COLO829 (cell line): ENCODE measurements around the gene CLIC1.
"Not testable (repeated sequence)": the region's sequence is repeated elsewhere in the genome, so short reads cannot be mapped to it uniquely, and the experiment has no call there.

Experiments
- DNase-seq: peaks from one replicate; pipeline ENCODE4 v3.0.0; 2012; ENCODE audit warnings: low spot score

The CLIC1 gene

DNA sequence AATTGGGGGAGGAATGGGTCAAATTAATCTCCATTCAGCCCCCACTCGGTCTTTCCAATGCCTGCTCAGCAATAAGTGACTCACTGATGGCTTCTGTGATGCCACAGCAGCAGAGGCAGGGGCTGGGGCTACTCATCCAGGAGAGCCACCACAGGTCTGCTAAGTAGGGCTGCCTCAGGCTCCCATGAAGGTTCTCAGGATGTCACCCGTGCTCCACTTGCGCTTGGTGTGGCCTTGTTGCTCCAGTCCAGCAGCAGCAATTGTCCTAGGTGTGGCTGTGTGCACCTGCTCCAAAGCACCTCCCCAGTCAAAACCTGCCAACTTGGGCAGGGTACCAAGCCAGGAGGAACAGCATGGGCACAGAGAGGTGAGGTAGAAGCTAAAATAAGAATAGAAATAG is 14.2 kb downstream of the CLIC1 start:
- DNase-seq, result no peak

DNA sequence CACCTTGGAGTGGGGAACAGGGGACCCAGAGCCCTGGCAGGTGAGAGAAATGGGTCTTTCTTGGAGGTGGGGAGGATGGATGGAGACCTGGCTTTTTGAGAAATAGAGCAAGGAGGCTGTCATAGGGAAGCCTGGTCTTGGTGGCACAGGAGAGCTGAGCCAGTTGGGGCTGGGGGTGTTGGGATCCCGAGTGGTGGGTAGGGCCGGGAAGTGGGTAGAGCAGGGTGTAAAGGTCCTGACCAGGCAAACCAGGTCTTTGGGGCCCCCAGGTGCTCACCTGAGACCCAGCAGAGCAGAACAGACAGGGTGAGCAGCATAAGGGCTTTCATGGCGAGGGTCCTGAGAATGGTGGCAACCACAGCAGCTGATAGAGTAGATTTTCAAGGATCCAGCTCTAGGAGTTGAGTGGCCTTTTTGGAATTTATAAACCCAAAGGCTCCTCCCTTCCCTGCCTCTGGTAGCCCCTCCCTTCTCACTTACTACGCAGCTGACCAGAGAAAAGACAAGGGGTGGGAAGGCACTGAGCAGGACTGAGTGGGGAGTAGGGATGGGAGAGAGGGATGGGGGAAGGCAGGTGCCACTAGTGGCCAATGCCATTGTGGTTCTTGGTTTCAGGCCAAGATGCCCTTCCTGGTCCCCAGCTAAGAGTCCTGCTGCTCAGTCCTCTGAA is 14.8 kb downstream of the CLIC1 start, which contains the start of gene LY6G6C:
Gene LY6G6C, minus strand, starts transcription at position 396 of the 670 bp plus-strand sequence. Its CDS starts 67 bp downstream, at position 329.
- DNase-seq, result no peak

DNA sequence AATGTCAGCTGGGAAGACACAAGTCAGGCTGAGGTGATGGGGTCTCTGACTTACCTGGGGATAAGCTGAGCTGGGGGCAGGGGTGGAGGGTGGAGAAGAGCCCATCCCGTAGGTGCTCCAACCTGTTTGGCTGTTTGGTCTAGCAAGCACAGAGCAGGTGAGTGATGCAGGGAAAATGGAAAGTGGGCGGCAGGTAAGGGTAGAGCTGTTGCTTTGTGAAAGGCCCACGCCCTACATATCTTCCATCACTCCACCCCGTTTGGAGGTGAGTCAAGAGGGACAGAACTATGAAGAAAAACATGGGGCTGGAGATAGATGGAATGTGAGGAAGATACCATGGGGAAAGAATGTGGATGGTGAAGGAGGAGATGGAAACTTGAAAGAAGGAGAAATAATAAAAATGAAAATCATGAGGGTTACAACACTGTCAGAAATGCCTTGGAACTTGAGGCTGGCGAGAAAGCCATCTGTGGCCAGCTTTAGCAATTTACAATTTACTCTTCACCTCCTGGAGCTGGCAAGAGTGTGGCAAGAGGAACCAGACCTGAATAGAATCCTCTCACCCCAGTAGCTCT is 16.0 kb downstream of the CLIC1 start:
- no peak for DNase-seq

DNA sequence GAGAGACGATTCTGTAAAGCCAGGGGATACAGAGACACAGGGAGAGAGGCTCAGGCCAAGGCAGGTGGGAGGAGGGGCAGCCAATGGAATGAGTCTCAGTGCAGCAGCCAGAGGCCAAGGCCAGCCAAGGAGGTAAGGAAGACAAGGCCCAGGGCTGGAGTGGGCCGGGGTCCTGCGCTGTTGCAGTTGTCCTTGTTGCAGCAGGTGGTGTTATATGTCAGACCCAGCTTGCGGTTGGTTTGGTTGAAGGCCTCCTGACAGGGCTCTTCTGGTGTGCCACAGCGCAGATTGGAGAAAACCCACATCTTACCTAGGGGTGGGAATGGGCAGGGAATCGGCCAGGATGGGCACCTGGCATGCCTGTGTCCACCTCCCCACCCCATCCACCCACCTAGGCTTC is 17.3 kb downstream of the CLIC1 start:
- DNase-seq, result no peak

- no peak for DNase-seq
Measured at GRCh38 chr6:31718265-31718664, 18.1 kb downstream of the CLIC1 start.

- DNase-seq, result no peak
Measured at GRCh38 chr6:31717499-31718222, 18.7 kb downstream of the CLIC1 start.

DNA sequence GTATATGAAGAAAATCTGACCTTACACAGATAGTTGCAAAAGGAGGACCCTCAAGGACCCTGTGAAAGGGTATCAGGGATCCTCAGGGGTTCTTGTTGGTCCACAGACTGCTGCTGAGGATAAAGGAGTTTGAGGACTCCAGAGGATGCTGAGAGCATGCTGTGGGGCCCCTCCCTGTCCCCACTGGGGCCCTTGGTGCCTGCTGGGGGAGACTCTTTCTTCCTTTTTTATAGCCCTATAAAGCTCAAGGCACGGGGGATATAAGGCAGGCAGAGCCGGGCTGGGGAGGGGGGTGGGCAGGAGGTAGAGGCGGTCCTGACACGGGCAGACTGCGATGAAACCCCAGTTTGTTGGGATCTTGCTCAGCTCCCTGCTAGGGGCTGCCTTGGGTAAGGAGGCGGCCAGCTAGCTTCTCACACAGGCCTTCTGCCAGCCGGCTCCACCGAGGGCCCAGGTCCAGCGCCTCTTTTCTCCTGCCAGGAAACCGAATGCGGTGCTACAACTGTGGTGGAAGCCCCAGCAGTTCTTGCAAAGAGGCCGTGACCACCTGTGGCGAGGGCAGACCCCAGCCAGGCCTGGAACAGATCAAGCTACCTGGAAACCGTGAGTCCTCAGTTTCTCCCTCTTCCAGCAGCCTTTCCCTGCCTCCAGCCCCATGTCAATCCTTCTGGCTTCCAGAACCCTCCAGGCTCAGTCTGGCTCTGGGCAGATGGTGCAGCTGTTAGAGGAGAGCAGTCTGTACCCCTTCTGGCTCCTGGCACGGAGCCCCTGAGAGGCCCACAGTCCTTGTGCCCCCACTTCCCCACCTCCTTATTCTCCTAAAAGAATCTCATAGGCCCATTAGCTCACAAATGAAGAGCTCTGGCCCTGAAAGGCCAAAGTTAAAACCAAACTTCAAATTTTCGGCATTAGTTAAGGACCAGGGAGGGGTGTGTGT is 21.0 kb downstream of the CLIC1 start, which contains the start of gene LY6G6D:
Gene LY6G6D, plus strand, starts transcription at position 327 of the 937 bp plus-strand sequence. Its CDS starts 8 bp downstream, at position 335.
- DNase-seq, result no peak

GRCh38 chr6:31713991-31714684 is 22.2 kb downstream of the CLIC1 start:
- DNase-seq, result no peak

GRCh38 chr6:31713465-31713864 is 22.9 kb downstream of the CLIC1 start:
- DNase-seq, result no peak

- DNase-seq, result no peak
Measured at GRCh38 chr6:31712296-31712695, 24.0 kb downstream of the CLIC1 start.

DNA sequence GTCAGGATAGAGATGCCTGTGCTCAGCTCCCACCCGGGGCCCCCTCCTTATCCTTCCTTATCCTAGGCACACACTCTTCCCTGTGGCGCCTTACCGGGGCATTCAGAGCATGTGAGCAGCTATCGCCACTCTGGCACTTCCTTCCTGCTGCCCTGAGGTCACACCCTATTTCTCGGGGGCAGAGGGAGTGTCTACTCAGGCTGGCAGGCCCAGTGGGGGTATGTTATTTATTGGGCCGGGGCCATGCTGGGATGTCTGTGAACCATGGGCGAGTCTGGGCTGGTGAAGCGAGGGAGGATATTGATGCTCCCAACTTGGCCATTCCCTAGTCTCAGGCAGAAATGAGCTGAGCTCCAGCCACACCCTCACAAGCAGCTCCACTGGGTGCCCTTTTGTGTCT is 25.1 kb downstream of the CLIC1 start:
- DNase-seq, result no peak

DNA sequence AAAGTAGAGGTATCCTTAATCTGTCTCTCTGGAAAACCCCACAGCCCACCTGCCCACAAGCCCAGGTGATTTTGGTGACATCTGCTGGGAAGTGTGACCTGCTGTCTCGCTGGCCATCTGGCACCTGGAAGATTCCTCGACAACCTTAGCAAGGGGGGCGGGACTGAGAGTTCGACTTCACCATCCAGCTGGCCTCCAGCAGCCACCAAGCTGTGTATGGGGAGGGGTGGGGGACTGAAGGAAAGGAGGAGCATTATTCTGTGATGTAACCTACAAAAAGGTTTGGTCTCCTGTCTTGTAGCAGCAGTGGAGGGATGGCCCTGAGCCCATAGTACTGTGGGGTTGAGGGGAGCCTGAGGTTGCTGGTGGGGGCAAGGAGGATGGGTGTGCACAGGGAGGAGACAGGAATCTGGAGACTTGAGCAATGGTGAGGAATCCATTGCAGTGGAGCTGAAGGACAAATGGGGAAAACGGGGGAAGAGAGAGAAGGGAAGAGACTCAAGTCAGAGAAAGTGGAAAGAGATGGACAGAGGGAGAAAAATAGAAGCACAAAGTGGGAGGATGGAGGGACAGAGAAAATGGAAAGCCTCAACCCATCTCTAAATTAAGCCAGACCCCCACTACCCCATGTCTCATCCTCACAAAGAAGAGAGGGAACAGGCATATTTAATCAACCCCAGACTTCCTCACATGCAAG is 25.7 kb downstream of the CLIC1 start:
- no peak for DNase-seq

GRCh38 chr6:31709157-31709556 is 27.2 kb downstream of the CLIC1 start:
- not testable (repeated sequence) for DNase-seq

DNA sequence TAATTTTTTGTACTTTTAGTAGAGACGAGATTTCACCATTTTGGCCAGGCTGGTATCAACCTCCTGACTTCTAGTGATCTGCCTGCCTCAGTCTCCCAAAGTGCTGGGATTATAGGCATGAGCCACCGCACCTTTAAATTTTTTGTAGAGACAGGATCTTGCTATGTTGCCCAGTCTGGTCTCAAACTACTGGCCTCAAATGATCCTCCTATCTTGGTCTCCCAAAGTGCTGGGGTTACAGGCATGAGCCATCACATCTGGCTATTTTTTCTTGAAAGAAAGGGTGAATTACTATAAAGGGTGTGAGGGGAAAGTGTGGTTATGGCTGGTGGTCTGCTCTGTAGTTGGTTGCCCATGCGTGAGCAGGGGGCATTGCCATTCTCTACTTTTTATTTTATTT is 28.1 kb downstream of the CLIC1 start:
- DNase-seq, result no peak

- no peak for DNase-seq
Measured at GRCh38 chr6:31707701-31708100, 28.6 kb downstream of the CLIC1 start.

- DNase-seq, result no peak
Measured at GRCh38 chr6:31706599-31706998, 29.7 kb downstream of the CLIC1 start, which contains the start of gene LY6G6F. LY6G6F (plus strand) TSS chr6:31706866; CDS start chr6:31706907, 41 bp downstream.

DNA sequence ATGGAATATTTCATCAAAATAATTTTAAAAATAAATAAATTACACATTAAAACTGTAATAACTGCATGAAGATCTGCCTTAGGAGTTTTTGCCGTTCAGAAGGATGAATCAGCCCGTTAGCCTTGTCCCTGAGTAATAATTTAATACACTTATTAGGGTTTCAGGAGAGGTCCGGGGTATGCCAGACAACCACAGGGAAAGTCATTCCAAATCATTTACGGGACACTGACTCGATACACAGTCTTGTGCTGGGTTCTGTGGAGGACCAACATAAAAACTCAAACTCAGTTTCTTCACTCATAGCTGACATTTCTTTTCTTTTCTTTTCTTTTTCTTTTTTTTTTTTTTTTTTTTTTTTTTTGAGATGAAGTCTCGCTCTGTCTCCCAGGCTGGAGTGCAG is 30.4 kb downstream of the CLIC1 start:
- no peak for DNase-seq

GRCh38 chr6:31702819-31703716 is 33.3 kb downstream of the CLIC1 start, which contains the start of gene ABHD16A:
ABHD16A (minus strand) TSS chr6:31703324; CDS start chr6:31703281, 43 bp downstream.
- DNase-seq, result peak; percentile 100

DNA sequence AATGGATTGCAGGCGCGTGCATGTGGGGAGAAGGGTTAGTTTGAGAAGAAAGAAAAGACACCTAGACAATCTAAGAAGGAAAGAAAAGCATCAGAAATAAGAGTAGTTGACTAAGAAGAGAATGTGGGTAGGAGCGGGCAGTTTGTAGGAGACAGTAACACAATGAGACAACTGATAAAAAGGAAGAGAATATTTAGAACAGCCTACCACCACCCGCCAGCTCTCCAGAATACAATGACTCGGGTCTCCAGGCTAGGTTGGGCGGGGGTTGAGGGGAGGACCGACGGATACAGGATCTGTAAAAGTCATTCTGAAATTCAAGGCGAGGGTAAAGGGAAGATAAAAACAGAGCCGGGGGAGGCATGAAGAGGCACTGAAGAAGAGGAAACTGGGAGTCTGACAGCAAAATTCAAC is 33.9 kb downstream of the CLIC1 start:
- peak; percentile 49 for DNase-seq
